ENCODE measurements around the gene MIA.
"Not testable (repeated sequence)": the region's sequence is repeated elsewhere in the genome, so short reads cannot be mapped to it uniquely, and the experiment has no call there.

MIA gene

GRCh38 chr19:40818480-40819399 is 43.4 kb downstream of the MIA start:
- not testable (repeated sequence) for H3K27ac ChIP-seq (ENCODE audit: low read length); H3K27me3 ChIP-seq (ENCODE audit: low read depth, low read length); H3K36me3 ChIP-seq (ENCODE audit: control insufficient read depth in 1 of 2, insufficient read depth in 2 of 2, low read length in 2 of 2); H3K9me3 ChIP-seq (ENCODE audit: control insufficient read depth in 1 of 2, low read length in 2 of 2)
- Histone ChIP-seq H3K4me3 (ENCODE audit: low read depth in 1 of 2, low read length in 2 of 2) (peak overlapping the region; percentile 21 to 54), H3K4me1 (ENCODE audit: control insufficient read depth in 1 of 2, insufficient read depth in 2 of 2, low read length in 2 of 2) (peaks cover 0 to 23% of the 10 kb centered on the region in 2 donors)

- H3K4me1 ChIP-seq (ENCODE audit: control insufficient read depth in 1 of 2, insufficient read depth in 2 of 2, low read length in 2 of 2) = peaks cover 0 to 21% of the 10 kb centered on the region in 2 donors
- H3K36me3 ChIP-seq (ENCODE audit: control insufficient read depth in 1 of 2, insufficient read depth in 2 of 2, low read length in 2 of 2); H3K4me3 ChIP-seq (ENCODE audit: low read depth in 1 of 2, low read length in 2 of 2); H3K27ac ChIP-seq (ENCODE audit: low read length); H3K27me3 ChIP-seq (ENCODE audit: low read depth, low read length); H3K9me3 ChIP-seq (ENCODE audit: control insufficient read depth in 1 of 2, low read length in 2 of 2): not testable (repeated sequence)
These were observed 44.3 kb downstream of the MIA start for GRCh38 chr19:40819479-40820234.

- H3K27ac ChIP-seq (ENCODE audit: low read length) = no peak overlapping the region
These were observed 46.8 kb downstream of the MIA start for GRCh38 chr19:40822161-40822560.

GRCh38 chr19:40822704-40823553 is 47.6 kb downstream of the MIA start:
- Histone ChIP-seq H3K4me1 (ENCODE audit: control insufficient read depth in 1 of 2, insufficient read depth in 2 of 2, low read length in 2 of 2) (peaks cover 0 to 20% of the 10 kb centered on the region in 2 donors), H3K36me3 (ENCODE audit: control insufficient read depth in 1 of 2, insufficient read depth in 2 of 2, low read length in 2 of 2) (peaks cover 0 to 13% of the 10 kb centered on the region in 2 donors)
- H3K27me3 ChIP-seq (ENCODE audit: low read depth, low read length); H3K27ac ChIP-seq (ENCODE audit: low read length); H3K9me3 ChIP-seq (ENCODE audit: control insufficient read depth in 1 of 2, low read length in 2 of 2); H3K4me3 ChIP-seq (ENCODE audit: low read depth in 1 of 2, low read length in 2 of 2): not testable (repeated sequence)

More at GRCh38 chr19:40822161-40822560, 46.8 kb downstream of the MIA start:
- Histone ChIP-seq H3K4me3 (ENCODE audit: low read depth in 1 of 2, low read length in 2 of 2) (no peak overlapping the region), H3K9me3 (ENCODE audit: control insufficient read depth in 1 of 2, low read length in 2 of 2) (no peaks in the 10 kb centered on the region), H3K27me3 (ENCODE audit: low read depth, low read length) (no peaks in the 10 kb centered on the region), H3K4me1 (ENCODE audit: control insufficient read depth in 1 of 2, insufficient read depth in 2 of 2, low read length in 2 of 2) (peaks cover 0 to 21% of the 10 kb centered on the region in 2 donors), H3K36me3 (ENCODE audit: control insufficient read depth in 1 of 2, insufficient read depth in 2 of 2, low read length in 2 of 2) (peaks cover 0 to 6% of the 10 kb centered on the region in 2 donors)

GRCh38 chr19:40824916-40825315 is 49.6 kb downstream of the MIA start:
- not testable (repeated sequence) for H3K4me3 ChIP-seq (ENCODE audit: low read depth in 1 of 2, low read length in 2 of 2); H3K4me1 ChIP-seq (ENCODE audit: control insufficient read depth in 1 of 2, insufficient read depth in 2 of 2, low read length in 2 of 2); H3K27ac ChIP-seq (ENCODE audit: low read length); H3K9me3 ChIP-seq (ENCODE audit: control insufficient read depth in 1 of 2, low read length in 2 of 2); H3K27me3 ChIP-seq (ENCODE audit: low read depth, low read length)
- peaks cover 0 to 17% of the 10 kb centered on the region in 2 donors for H3K36me3 ChIP-seq (ENCODE audit: control insufficient read depth in 1 of 2, insufficient read depth in 2 of 2, low read length in 2 of 2)

GRCh38 chr19:40825460-40826095 is 50.3 kb downstream of the MIA start:
- H3K4me1 ChIP-seq (ENCODE audit: control insufficient read depth in 1 of 2, insufficient read depth in 2 of 2, low read length in 2 of 2); H3K27ac ChIP-seq (ENCODE audit: low read length); H3K9me3 ChIP-seq (ENCODE audit: control insufficient read depth in 1 of 2, low read length in 2 of 2); H3K4me3 ChIP-seq (ENCODE audit: low read depth in 1 of 2, low read length in 2 of 2); H3K27me3 ChIP-seq (ENCODE audit: low read depth, low read length): not testable (repeated sequence)
- peaks cover 0 to 17% of the 10 kb centered on the region in 2 donors for H3K36me3 ChIP-seq (ENCODE audit: control insufficient read depth in 1 of 2, insufficient read depth in 2 of 2, low read length in 2 of 2)

GRCh38 chr19:40826312-40826698 is 51.0 kb downstream of the MIA start:
- not testable (repeated sequence) for H3K27ac ChIP-seq (ENCODE audit: low read length); H3K27me3 ChIP-seq (ENCODE audit: low read depth, low read length); H3K9me3 ChIP-seq (ENCODE audit: control insufficient read depth in 1 of 2, low read length in 2 of 2); H3K4me1 ChIP-seq (ENCODE audit: control insufficient read depth in 1 of 2, insufficient read depth in 2 of 2, low read length in 2 of 2); H3K4me3 ChIP-seq (ENCODE audit: low read depth in 1 of 2, low read length in 2 of 2)
- H3K36me3 ChIP-seq (ENCODE audit: control insufficient read depth in 1 of 2, insufficient read depth in 2 of 2, low read length in 2 of 2) = peaks cover 0 to 17% of the 10 kb centered on the region in 2 donors

- not testable (repeated sequence) for H3K4me1 ChIP-seq (ENCODE audit: control insufficient read depth in 1 of 2, insufficient read depth in 2 of 2, low read length in 2 of 2); H3K27ac ChIP-seq (ENCODE audit: low read length); H3K27me3 ChIP-seq (ENCODE audit: low read depth, low read length); H3K4me3 ChIP-seq (ENCODE audit: low read depth in 1 of 2, low read length in 2 of 2); H3K9me3 ChIP-seq (ENCODE audit: control insufficient read depth in 1 of 2, low read length in 2 of 2)
- H3K36me3 ChIP-seq (ENCODE audit: control insufficient read depth in 1 of 2, insufficient read depth in 2 of 2, low read length in 2 of 2) = peaks cover 0 to 17% of the 10 kb centered on the region in 2 donors
These were observed 51.5 kb downstream of the MIA start for GRCh38 chr19:40826699-40827385.

All from muscle layer of duodenum (tissue), 2 donors.